ENCODE results near the gene SLC10A3.

SLC10A3 gene, protein sequence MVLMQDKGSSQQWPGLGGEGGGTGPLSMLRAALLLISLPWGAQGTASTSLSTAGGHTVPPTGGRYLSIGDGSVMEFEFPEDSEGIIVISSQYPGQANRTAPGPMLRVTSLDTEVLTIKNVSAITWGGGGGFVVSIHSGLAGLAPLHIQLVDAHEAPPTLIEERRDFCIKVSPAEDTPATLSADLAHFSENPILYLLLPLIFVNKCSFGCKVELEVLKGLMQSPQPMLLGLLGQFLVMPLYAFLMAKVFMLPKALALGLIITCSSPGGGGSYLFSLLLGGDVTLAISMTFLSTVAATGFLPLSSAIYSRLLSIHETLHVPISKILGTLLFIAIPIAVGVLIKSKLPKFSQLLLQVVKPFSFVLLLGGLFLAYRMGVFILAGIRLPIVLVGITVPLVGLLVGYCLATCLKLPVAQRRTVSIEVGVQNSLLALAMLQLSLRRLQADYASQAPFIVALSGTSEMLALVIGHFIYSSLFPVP

DNA sequence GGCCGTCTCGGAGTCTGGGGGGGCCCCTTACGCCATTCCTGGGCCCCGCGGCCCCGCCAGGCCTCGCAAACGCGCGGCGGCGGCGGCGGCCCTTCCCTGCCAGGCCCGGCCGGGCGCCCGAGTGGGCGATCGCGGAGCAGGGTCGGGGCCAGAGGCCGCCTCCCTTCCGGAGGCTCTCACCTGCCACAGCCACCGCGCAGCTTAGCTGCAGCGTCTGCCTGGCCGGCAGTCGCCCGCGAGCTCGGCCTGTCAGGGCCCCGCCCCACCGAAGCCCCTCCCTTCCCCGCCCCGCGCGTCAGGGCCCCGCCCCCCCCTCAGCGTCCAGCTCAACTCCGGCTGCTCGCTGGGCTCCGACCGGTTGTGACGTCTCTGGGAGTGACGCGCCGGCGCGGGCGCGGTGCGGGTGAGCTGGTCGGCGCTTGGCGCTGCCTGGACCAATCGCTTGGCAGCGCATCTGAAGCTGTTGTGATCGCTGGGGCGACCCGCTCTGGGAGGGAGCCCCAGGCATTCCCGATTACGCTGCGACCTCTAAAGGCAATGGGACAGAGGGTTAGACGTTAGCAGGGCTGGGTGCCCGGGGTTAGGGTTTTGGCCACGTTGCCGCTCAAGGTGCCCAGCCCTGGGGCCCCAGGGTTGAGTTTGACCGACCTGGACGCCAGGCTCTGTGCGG, at the start of gene SLC10A3:
TSS of gene SLC10A3 (minus strand) at position 216 of the 670 bp plus-strand sequence. CDS start 1,689 bp downstream, outside the sequence.
- DNase-seq = peak; percentile 88

DNA sequence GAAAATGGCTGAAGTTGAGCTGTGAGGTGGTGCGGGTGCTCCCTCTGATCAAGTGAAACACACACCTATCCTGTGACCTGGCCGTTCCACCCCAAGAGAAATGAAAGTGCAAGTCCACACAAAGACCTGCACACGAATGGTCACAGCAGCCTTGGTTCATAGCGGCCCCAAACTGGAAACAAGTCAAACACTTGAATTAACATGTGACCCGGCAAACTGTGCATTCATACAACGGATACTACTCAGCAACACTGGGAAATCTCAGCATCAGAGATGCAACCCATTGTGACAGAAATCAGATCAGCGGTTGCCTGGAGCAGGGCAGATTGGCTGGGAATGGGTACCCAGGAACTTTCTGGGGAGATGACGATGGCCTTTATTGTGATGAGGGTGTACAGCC, 48.6 kb upstream of the SLC10A3 start:
- no peak for DNase-seq

DNA sequence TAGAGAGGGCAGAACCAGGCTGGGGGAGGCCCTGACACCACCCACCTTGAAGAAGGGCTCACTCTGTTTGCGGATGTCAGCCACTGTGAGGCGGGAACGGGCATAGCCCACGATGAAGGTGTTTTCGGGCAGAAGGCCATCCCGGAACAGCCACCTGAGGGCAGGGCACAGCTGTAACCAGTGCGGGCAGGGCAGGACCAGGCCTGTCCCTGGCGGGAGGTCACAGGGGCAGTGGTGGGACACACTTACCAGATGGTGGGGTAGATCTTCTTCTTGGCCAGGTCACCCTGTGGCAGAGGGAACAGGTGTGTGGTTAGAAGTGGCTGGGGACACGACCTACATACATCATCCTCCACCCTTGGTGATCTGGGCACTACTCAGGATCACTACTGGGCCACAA, 45.5 kb upstream of the SLC10A3 start:
- no peak for DNase-seq

DNA sequence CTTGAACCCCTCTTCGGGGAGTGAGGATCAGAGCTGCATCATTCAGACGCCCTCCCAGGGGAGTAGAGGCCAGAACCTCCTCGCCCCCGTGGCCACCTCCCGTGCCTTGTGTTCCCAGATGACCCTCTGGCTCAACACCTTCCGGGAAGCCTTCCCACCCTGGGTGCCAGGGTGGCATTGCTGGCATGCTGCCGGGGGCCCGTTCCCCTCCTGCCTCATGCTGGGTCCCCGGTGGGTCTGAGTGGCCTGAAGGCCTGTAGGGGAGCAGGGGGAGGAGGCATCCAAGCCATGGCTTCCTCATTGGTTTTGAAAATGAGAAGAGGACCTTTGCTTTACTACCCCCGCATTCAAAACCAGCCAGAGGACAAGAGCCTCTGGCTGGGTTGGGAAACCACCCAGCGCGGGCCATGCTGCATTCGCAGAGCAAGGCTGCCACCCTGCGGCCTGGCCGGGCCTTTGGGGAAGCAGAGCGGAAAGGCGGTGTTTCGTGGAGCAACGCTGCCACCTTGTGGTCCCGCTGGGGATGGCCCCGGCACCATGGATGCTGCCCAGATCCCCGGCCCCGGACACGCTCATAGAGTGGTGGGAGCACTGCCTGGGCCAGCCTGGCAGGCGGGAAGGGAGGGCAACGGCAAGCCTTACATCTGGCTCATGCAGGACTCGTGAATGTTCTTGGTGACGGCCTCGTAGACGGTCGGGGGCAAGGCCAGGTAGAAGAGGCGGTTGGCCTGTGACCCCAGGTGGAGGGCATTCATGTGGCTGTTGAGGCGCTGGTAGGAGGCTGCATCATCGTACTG, 44.3 kb upstream of the SLC10A3 start:
- peak; percentile 82 for DNase-seq

DNA sequence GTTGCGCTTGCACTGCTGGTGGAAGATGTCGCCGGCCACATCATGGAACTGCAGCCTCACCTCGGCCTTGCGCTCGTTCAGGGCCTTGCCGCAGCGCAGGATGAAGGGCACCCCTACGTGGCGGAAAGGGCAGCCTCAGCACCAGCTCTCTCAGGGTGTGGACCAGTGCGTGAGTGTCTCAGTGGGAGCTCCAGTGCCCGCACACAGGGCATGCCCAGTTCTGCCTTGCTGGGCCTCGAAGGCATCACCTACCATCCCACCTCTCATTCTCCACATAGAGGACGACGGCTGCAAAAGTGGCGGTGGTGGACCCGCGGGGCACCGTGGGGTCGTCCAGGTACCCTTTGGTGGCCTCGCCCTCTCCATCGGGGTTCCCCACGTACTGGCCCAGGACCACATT, 42.3 kb upstream of the SLC10A3 start:
- no peak for DNase-seq

DNA sequence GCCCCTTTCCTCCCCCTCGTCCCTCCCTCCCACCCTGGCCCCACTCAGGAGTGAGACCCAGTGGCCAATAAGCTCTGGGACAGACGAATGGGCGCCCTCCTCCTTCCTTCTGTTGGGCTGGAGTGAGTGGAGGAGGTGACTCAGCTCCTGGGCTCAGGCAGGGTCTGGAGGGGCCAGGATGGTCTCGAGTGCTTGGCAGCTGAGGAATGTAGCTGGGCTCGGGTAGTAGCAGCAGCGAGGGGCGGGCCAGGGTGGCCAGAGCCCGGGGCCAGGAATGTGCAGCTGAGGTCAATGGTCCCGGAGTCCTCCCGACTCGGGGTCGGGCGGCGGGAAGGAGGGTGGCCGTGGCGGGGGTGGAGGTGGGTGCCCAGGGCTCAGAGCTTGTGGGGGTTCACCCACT, 41.2 kb upstream of the SLC10A3 start:
- DNase-seq = no peak

DNA sequence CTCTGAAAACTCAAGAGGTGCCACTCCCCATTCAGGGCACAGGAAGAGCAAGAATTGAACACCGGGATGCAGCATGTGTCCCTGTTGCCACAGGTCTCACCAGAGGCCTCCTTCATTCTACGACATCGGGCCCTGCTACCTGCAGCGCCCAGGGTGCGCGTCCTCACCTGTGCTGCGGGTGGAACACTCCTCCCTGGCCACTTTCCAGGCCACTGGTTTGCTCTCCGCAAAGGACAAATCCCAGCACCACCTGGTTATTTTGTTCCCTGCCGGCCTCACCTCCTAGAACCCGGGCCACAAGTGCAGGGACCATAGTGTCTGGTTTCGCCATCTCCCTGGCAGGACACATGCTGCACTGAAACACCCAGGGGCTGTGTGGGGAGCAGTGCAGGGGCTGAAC, 39.9 kb upstream of the SLC10A3 start:
- DNase-seq = no peak

DNA sequence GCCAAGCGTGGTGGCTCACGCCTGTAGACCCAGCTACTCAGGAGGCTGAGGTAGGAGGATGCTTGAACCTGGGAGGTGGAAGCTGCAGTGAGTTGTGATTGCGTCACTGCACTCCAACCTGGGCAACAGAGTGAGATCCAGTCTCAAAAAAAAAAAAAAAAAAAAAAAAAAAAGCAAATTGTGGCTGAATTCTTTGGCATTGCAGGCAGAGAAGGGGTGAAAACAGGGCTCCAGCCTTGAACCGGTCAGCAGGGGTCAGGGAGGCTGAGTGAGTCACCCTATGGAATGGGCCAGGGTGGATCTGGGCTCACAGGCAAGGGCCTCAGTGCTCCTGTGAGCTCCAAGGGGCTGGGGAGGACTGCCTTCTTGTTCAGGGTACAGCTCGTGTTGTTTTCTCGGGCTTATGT, 38.8 kb upstream of the SLC10A3 start:
- DNase-seq = no peak

DNA sequence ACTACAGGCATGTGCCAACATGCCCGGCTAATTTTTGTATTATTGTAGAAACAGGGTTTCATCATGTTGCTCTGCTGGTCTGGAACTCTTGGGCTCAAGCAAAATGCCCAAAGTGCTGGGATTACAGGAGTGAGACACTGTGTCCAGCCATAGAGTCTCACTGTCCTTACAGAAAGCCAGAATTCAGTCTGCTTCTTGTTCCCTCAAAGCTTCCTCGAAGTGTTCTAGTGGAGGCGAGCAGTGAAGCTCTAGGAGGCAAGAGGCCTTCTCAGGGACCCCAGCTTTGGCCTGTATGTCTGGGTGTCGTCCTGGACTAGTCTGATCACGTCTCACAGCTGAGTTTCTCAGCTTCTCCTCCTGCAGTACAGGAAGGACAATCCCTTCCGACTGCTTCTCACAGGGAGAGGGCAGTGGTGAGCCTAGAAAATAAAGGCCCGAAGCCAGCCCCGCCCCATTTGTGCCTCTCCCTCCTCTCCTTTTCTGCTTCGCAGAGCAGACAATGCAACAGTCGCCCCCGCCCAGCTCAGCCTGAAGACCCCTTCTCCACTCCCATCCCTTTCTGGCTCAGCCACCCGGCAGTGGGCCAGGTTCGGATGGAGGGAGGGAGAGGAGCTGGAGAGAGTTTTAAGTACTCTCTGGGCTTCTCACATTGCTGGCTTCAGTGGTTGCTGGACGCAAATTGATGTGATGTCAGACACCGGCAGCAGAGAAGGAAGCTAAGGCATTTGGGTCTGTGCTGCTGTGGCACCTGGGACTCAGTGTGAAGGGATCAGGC, 36.7 kb upstream of the SLC10A3 start:
- DNase-seq = no peak

DNA sequence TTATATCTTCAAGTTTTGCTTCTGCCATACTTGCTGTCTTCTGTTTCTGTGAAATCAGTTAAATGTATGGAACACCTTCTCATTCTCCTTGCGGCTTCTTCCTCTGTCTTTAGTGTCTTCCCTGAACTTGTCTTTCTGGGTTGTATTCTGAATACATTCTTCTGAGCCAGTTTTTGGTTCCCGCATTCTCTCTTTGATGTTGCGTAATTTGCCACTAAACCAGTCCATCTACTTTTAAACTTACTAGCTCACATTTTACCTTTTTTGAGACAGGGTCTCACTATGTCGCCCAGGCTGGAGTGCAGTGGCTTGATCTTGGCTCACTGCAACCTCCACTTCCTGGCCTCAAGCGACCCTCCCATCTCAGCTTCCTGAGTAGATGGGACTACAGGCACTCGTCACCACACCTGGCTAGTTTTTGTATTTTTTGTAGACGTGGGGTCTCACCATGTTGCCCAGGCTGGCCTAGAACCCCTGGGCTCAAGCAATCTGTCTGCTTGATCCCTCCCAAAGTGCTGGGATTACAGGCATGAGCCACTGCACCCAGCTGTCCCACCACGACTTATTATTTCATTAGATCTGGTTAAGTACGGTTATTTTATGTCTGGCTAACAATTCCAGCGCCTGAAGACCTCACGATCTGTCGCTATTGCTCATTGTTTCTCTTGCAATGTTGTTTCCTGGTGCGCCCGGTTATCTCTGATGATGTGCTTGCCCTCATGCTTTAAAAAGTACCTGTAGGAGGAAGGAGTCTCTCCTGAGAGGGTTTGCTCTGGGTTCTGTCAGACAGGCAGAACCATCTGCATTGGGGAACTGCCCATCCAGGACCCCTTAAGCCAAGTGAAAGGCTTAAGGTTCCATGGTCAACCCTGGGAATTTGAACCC, 35.4 kb upstream of the SLC10A3 start:
- DNase-seq = no peak

DNA sequence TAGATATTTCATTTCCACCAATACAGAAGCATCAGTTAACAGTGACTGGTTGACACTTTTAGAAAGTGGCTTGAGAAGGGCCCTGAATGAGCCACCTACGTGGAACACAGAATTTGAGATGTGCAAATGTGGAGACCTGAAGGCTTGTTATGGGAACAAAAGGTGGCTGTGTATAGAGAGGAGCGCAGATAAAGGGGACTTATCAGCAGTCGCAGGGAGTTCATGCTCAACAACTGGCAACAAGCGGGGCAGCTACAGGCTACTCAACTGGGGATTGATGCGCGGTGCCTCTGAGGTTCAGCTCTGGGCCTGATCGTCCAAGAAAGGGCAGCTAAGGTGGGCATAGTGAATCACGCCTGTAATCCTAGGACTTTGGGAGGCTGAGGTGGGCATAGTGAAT, 29.0 kb upstream of the SLC10A3 start:
- no peak for DNase-seq

DNA sequence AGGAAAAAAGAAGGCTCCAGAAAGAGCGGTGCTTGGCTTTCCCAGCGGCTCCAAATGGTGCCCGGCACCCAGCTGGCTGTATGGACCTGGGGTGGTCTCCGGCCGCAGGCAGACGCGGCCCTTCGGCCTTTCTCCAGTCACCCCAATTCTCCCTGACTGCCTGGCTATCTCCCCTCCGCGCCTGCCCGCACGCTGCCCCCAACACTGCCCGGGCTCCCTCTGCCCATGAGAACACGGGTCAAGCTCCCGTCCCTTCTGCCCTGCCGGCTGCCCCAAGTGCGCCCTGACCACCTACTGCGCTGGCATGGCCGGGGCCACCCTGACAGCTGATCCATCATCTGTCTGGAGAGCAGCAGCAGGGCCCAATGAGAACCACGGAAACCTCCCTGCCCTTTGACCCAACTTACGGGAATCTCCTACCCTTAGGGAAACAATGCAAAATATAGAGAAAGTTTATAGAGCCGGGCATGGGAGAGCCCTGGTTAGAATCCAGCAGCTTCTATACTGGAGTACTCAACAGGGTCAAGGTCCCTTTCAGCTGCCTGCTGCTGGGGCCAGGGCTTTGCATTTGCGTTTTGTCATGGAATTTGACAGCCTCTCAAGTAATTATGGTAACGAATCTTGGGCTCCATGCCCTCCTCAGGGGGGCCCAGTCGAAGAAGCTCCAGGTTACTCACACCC, 26.8 kb upstream of the SLC10A3 start:
- no peak for DNase-seq

DNA sequence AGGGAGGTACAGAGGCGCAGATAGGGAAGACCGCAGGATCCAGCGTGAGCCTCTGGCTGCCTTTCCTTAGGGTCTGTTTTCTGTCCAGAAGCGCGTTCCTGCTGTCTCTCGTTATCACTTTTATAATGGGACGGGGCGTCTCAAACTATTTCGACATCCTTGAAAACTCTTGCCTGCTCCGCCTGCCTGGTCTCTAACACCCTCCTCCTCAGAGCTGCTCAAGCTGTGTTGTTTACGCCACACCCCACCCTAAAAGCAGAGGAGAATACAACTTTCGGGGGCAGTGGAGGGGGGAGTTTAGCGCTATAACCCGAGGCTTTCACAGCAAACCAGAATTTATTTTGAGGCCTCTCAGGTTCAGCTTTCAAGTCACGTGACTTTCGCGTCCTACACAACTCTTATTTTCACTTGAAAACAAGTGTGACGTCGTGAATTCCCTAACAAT, 26.2 kb upstream of the SLC10A3 start:
- DNase-seq = no peak

DNA sequence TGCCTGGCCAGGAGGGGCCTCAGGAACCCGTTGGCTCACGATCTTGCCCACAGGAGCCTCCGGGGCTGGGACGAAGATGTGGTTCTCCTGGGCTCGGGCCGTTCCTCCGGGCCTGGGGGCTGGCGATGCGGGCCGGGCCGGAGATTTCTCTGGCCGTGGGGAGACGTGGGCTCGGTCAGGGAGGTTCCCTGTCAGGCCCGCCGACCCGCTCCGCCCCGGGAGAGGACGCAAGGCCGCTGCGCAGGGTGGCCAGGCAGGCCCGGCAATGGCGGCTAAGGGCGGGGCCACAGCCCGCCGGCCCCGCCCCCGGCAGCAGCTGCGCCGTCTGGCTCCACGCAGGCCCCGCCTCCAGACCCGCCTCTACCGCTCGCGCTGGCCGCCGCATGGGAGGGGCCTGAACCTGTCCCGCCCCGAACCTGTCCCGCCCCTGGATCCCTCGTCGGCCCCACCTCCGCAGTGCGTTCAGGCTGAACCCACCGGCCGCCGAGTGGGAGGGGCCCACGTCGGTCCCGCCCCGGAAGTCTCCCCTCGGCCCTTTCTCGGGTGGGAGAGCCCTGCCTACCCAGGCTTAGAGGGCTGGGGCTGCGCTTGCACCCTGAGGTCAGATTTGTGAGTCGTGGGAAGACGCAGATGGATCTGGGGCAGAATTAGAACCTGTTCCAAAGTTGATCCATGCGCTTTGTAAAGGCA, 25.7 kb upstream of the SLC10A3 start, which contains the start of gene FAM3A:
TSS of gene FAM3A (minus strand) at position 267 of the 690 bp plus-strand sequence. CDS start 460 bp downstream, outside the sequence.
- DNase-seq = peak; percentile 83

DNA sequence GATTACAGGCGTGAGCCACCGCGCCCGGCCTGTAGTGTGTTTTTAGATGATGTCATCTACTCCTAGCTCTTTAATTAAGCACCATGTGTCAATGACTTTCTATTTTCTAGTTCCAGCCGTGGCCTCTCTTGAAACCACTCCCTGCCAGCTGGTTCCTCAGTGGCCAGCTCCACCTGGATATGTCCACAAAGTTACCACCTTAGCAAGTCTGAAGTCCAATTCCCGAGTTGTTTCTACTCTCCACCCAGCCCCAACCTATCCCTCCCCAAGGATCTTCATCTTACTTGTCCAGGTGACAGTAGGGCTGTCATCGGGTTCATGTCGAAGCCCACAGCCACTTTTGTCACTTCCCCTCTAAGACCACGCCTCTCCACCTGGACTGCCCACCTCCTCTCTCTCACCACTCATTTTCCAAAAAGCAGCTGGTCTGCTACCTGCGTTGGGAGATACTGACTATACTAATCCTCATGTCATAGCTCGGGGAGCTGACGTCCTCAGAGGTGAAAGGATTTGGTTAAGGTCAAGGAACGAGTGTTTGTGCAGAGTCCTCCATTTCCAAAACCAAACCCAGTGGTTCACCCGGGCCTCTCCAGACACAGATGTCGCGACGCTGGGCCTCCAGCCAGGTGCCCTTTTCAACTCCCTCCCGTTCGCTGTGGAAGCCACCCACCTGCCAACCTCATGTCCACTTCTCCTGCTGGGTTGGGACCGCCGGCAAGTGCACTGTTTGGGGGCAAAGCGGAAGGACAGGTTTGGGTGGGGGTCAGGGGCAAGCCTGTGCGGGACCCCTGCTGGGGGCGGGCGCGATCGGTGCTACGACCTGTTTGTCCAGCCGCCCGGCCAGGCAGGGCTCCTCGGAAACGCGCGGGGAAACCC, 24.9 kb upstream of the SLC10A3 start:
- DNase-seq = no peak

DNA sequence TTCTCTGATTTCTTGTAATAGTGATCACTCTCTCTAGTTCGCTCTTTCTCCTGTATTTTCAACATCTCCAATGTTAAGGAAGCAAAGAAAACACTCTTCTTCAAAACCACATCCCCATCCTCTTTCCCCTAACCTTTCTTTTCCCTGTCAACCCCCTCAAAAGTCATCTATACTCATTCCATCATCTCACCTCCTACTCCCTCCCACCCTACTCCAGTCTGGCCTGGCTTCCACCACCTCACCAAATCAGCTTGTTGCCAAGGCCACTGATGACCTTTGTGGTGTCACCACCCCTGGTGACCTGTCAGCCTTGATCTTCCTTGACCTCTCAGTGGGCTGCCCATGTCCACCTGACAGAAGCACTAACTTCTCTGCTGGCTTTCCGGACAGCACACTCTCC, 23.3 kb upstream of the SLC10A3 start:
- no peak for DNase-seq

DNA sequence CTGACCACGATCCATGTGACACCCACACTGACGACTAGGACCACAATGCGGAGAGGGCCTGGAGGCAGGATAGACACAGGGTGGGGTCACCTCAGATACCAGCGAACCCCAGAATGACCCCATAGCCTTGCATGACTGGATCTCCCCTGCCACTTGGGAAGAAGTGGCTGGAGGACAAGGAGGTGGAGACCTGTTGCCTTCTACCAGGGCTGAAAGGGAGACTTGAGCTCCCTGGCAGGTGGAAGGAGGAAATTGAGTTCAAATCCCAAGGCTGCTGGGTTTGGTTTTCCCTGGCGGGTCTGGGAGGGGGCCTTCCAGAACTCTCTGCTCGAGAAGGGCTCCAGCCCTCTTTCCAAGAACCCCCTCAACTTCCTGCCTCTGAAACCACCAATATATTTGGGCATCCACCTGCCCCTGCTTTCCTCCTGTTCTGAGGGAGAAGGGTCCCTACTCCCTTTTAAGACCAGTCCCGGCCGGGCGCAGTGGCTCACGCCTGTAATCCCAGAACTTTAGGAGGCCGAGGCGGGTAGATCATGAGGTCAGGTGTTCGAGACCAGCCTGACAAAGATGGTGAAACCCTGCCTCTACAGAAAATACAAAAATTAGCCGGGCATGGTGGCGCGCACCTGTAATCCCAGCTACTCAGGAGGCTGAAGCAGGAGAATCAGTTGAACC, 22.6 kb upstream of the SLC10A3 start:
- no peak for DNase-seq

DNA sequence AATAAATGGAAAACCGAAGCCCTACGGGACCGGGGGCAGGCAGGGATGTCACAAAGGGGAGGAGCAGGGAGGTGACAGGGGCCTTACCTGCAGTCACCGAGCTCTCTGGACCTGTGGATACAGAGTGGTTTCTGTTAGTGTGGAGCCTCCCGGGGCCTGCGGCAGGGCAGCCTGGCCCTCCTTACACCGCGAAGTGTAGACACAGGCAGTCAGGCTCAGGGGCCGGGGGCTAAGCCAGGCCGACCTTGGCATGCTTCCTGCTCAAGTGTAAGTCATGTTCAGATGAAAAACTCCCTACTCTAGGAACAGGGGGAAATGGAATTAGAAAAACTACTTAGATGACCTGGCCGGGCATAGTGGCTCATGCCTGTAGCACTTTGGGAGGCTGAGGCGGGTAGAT, 21.3 kb upstream of the SLC10A3 start:
- DNase-seq = no peak

DNA sequence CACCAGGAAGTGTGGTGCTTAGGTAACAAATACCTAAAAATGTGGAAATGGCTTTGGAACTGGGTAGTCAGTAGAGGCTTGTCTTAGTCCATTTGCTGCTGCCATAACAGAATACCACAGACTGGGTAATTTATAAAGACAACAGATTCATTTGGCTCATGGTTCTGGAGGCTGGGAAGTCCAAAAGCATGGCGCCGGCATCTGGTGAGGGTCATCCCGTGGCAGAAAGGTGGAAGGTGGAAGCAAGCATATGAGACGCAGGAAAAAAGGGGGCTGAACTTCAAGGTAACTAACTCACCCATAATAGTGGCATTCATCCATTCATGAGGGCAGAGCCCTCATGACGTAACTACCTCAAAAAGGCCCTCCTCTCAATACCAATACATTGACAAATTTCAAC, 19.0 kb upstream of the SLC10A3 start:
- DNase-seq = no peak
